ACHN (cell line): ENCODE data around the gene CDH22.

Experiments
- DNase-seq: peaks from one replicate; pipeline ENCODE4 v3.0.0-alpha.2; 2015
- in situ Hi-C: cut with HindIII; loops from 2 replicates; pipeline ENCODE4 v1.10.0; 2017; ENCODE audit warnings: low sequenced_read_pairs, low pct_ligation_motif_present, low pct_unique_long_range_greater_than_20kb

CDH22 gene

DNA sequence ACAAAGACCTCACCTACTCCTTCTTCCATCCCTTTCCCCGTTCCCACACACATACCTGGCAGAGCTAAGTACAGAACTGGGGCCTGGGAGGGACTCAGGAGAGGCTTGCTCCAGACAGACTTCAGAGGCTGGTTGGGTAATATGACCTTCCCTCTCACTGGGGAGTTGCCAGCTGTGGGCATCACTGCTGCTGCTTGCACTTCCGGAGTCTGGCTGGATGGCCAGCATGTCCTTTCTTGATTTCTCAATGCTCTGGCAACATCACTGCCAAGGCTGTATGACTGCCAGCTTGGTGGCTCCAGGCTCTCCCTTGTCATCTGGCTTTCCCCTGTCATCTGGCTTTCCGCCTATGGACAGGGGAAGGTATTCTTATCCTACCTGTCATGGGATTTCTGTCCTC, 47.8 kb downstream of the CDH22 start:
- DNase-seq = no peak
- in situ Hi-C loops = no loop called here

DNA sequence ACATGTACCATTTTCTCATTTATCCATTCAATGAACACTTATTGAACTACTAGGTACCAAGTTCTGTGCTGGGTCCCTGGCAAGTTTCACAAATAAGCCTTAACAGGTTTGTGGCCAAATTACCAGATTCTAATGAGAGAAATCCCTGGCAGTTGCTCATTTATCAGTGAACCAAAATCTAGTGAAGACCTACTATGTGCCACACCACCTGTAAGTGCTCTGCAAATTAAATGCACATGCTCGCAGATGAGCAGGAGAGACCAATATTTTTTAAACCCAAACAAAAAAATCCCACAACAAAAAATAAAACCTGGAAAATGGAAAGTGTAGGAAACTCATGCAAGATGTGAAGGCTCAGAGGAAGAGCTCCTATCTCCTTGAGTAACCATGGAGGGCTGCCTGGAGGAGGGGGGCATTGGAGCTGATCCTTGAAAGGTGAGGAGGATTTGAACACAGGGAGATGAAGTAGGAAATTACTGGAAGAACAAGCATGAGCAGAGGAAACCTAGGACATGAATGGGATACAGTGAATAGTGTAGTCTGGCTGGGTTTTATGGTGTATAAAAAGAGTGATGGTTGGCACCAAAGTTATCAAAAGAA, 48.9 kb downstream of the CDH22 start:
- no peak for DNase-seq
- in situ Hi-C loops = no loop called here

DNA sequence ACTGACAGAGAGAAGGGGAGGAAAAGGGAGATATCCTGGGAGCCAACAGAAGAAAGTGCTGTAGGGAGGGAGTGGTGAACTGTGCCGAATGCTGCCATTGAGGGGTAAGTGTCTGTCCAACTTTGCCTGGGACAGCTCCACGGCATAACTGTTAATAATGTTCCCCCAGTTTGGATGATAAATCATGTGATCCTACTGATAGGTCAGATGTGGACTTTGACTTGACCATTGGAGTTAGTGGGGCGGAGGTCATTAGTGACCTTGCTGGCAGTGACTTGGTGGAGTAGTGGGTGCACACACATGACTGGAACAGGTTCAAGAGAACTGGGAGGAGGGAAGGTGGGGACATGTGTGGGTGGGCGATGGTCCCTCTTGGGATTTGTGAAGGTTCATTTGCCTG, 50.4 kb downstream of the CDH22 start:
- in situ Hi-C loops = no loop called here
- DNase-seq = no peak

DNA sequence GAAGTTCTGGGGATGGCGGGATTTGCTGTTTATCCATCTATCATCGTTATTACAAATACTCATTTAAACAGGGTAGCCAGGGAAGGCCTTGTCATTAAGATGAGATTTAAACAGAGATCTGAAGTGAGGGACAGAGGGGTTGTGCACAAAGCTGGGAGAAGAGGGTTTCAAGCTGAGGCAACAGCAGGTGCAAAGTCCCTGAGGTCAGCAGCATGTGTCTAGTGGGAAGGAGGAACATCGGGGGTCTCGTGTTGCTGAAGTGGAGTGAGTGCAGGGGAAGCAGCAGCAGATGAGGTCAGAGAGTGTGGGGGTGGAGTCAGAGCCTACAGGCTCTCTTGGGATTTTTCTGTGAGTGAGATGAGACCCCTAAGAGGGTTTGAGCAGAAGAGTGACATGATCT, 52.0 kb downstream of the CDH22 start:
- in situ Hi-C loops = no loop called here
- no peak for DNase-seq

DNA sequence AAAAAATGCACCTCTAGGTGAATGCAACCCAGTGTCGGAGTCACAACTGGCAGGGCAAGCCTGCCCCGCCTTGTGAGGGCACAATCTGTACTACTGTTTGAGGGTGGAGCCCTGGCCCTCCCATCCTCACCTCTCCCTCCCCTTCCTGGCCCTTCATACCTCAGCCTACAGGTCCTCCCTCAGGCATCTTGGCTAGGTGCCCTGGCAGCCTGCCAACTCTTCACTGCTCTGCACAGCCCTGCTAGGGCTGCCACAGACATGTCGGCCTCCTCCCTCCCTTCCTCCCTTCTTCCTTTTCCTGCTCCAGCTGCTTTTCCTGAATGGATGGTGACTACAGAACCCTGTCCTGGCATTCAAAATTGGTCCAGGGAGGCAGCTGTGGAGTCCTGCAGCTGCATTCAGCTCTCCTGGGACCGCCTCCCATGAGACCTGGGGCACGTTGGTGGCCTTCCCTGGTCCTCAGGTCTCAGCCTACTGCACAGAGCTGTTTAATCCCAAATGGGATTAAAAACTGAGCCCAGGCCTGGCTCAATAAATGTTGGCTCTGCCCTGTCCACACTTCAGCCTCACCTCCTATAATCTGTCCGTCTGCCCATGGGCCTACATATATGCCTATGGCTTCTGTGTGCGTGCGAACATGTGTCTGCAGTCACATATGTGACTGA, 52.7 kb downstream of the CDH22 start:
- peak; percentile 68 for DNase-seq
- in situ Hi-C loops = no loop called here

DNA sequence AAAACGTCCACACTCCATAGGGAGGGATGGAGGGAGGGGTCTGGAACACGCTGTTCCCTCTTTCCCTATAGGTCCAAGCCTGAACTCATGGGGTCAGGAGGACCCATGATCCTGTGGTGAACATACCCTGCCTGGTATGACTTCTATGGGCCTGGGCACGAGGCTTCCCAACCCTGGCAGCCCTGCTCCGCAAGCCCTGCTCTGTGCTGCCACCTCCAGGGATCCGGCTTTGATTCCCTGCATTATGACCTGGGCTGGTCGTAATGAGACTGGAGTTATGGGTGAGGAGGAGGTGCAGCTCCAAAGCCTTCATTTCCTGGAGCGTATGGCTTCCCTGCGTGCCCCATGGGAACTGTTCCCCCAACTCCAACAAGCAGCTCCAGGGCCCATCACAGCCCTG, 54.9 kb downstream of the CDH22 start:
- in situ Hi-C loops = no loop called here
- DNase-seq = peak; percentile 49

DNA sequence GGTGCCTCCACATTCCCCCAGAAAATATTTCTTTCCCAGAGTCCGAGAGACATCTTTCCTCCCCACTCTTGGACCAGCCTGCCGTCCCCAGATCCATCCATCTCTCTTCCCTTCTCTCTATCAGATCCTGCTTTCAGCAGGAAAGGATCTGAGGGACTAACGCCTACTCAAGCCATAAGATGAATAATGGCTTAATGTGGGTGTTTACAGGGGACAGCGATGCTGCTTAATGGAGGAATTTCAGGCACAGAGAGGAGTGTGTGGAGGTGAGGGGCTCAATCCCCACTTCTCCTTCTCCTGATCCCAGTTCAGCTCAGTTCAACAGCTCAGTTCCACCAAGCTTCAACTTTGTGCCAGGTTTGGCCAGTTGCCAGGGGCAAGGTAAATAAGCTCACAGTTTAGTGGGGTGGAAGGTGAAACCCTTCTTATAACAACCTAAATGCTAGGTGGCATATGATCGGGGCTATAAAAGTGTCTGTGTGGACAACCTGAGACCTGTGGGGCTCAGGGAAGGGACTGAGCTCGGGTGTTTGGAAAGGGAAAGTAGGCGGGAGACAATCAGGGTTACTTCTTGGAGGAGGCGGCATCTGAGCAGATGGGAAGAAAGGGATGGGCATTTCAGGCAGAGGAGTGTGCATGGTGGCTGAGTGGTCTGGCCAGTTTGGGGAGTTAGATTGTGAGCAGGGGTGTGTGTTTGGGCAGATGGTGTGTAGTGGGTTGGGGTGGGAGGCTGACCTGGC, 55.8 kb downstream of the CDH22 start:
- DNase-seq = no peak
- in situ Hi-C loops = no loop called here

DNA sequence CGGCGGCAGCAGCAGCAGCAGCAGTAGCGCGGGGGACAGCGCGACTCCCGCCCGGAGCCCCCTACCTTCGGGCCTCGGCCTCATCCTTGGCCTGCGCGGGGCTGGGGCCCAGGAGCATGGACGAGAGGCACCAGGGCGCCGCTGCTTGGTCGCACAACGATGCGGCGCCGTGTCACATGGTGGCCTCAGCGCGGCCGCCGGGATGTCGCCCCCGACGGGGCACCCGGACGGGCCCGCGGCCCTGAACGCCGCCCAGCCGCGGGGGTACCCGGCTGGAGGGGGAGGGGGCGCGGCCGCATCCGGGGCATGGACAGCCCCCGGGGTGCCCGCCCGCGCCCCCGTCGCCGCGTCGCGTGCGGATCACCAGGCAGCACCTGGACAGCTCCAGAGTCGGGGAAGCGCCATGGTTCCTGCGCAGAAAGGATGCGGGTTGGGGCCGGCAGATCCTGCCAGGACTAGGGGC, 57.1 kb downstream of the CDH22 start:
- in situ Hi-C loops = no loop called here
- no peak for DNase-seq

DNA sequence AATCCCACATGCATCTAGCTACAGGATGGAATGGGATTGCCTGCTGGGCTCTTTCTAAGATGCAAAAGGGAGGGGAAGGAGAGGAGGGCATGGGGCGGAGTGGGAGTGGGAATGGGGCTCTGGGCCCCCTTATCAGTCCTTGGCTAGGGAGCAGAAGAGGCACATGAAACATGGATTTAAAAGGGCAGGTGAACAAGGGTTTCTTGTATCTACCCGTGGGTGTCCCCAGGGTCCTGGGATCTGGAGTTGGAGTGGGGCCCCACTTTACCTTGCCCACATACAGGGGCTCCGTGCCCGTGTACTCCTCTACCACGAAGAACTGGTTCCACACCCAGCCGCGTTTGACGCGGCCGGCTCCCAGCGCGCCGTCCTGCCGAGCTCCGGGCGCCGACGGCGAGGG, 57.5 kb downstream of the CDH22 start:
- in situ Hi-C loops = no loop called here
- no peak for DNase-seq

DNA sequence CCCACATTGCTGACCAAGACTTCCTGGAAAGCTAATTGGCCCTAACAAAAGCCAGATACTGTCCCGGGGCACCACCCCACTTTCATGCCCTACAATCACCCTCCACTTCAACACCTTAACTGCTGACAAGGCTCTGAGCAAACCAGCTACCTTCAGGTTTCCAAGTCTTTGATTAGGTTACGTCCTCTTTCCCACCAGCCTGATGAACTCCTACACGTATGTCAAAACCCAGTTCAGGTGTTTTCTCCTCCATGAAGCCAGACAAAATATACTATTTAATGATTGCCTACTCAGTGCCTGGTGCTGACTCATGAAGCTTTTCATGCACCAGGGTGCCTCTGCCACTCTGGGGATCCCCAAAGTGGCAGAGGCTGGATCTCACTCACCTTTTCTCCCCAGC, 58.6 kb downstream of the CDH22 start:
- no peak for DNase-seq
- in situ Hi-C loops = no loop called here

DNA sequence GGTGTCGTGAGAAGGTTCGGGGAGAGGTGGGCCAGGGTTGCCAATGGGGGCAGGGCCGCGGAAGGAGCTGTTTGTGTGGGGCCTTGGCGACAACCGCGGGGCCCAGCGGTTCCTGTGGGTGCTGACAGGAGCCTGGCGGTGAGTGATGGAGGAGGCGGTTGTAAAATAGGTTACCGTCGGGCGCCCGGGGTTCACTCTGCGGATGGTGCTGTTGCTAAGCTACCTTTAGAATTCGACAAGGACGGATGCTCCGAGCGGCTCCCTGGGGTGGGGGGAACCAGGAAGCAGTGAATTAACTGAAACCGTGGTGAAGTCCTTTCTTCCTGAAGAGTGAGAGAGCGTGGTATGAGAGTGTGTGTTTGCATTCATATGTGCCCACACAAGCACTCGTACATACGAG, 61.7 kb downstream of the CDH22 start:
- in situ Hi-C loops = no loop called here

DNA sequence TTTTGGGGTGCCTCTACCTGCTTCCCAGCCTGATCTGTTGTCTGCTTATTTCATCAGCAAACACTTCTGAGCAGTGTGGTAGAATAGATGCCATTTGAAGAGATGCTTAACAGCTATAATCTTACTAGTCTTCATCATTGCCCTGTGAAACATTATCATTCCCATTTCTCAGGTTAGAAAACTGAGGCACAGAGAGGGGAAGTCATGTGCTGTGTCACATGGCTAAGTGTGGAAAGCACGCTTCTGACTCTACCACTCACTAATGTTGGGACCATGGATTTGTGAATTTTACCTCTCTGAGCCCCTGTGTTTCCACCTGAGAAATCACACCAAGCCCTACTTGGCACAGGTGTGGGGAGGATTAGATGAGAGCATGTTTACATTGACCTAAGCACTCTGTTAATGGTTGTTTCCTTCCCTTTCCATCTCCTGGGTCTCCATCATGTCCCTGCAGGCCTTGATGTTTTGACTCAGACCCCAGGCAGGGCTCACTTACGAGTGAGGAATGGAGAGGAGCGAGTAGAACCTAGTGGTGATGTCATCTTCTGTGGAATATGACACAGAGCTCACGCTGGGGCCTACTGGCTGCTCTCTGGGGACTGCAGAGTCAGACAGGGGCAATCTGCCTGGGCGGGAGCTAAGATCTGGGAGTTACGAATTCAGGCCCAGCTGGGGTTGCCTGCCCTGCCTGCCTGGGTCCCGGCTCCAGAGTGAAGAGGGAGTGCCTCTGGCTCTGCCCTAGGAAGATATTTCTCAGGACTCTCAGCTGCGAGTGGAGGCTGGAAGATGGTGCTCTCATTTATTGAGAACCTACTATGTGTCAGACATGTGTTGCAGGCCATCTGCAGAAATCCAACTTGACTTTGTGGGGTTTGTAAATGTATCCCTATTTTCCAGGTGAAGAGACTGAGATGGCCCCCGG, 64.3 kb downstream of the CDH22 start:
- in situ Hi-C loops = no loop called here
- DNase-seq = peak; percentile 1

More for the DNA sequence above, 61.7 kb downstream of the CDH22 start:
- DNase-seq = no peak

DNA sequence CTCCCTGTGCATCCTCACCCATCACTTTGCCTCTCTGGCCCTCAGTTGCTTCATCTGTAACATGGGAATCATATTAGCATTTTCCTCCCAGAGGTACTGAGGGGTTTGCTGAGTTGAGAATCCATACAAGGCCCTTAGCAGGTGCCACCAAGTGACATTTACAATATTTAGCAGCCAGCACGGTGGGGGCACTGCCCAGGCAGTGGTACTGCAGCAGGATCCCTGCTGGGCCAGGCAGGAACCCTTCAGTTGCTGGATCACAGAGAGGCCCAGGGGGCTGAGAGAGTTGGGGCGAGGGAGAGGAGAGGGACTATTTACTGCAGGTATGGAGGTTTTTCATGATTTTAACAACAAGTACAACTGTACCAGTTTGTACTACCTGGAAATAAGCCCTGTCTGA, 65.9 kb downstream of the CDH22 start:
- DNase-seq = no peak
- in situ Hi-C loops = no loop called here

DNA sequence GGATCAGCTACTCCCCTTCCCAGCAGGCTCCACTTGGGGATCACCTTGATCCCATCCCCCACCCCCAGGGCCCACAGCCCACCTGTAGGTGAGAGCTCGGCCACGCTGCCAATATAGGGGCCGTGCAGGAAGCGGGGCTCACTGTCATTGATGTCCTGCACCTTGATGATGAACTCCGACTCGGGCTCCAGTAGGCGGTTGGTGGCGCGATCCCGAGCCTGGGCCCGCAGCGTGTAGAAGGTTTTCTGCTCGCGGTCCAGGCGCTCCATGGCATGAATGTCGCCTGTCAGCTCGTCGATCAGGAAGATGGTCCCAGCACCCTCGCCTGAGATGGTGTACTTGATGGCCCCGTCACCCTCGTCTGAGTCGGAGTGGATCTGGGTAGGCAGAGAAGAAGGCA, 67.4 kb downstream of the CDH22 start:
- DNase-seq = no peak
- in situ Hi-C loops = no loop called here

DNA sequence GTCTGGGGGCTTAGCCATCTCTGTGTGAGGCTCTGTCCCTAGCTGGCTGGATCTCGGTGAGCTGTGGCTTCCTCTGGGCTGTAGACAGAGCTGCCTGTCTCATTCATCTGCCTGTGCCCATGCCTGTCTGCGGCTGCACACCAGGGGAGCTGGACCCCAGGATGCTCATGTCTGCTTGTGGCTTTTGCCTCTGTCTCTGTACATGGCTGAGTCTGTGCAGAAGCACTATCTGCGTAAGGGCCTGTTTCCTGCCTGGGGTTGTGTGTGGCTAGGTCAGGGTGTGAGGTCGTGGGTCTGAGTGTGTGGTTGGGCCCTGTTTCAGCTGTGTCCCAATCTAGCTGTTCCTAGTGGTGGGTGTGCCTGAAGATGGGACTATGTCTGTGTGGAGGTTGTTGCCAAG, 68.2 kb downstream of the CDH22 start:
- in situ Hi-C loops = no loop called here
- no peak for DNase-seq

DNA sequence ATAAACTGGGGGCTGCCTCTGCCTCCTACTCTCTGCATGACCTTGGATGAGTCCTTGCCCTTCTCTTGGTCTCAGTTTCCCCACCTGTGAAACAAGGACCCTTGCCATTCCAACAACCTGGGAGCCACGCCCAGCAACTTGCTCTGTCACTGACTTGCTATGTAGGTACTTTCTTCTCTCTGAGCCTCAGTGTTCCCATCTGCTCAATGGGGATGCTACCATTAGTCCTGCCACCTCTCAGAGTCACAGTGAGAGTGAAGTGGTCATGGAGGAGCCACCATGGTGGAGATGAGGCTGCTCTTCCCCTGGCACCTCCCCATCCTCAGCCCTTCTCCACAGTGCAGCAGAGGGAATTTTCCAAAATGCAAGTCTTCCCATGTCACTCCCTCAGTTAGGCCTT, 70.6 kb downstream of the CDH22 start:
- in situ Hi-C loops = no loop called here
- no peak for DNase-seq

DNA sequence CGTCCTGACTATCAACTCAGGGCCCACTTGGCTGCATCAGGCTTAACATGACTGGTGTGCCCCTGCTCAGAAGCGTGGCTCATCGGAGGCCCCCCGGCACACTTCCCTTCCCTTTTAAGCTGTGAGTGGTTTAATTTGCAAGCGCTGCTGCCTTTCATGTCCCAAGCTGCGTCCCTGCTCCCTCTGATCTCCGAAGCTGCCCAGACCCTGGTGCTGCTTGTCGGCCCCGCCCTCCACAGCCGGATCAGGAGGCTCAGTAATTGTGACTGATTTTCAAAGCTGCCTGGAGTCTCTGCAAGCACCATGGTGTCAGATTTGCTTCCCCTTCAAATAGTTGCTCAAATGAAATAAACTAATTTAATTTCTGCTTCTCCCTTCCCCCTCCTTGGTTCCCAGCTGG, 71.1 kb downstream of the CDH22 start:
- in situ Hi-C loops = no loop called here
- DNase-seq = no peak

DNA sequence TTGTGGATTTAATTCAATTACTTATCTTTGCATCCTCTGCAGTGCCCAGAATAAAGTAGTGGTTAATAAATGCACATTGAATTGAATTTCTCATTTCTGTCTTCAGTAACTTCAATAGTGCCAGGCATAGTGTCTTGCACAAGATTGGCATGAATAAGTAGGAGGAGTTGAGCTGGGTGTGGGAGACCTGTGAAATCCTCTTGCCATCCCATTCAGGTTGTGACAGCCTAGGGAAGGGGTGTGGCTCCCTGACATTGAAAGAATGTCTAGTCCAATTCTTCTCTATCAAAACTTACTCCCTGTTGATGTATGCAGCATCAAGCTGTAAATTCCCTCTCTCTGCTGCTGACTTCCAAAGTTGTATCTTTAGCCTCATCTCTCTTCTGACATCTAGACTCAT, 73.2 kb downstream of the CDH22 start:
- DNase-seq = no peak
- in situ Hi-C loops = no loop called here

DNA sequence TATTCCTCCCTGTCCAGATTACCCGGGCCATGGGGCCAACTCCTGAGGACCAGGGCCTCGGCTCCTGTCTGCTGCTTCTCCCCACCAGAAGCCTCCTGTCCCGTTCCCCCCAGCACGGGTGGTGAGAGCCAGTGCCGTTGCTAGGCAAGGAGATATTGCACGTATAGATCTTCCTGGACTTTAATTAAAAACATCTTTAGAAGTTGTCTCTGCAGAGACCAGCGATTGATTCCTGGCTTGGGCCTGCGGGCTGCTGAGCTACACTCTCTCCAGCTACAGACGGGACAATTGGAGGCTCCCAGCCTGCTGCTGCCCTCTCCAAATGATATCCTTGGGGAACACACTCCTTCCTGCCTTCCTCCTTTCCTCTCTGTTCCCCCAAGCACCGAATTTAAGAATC, 74.6 kb downstream of the CDH22 start:
- DNase-seq = no peak
- in situ Hi-C loops = no loop called here
